ENCODE data around the gene TMEM63A. TPM values are rescaled to one million over a fixed set of nuclear protein-coding genes. Genes with fewer than 3 reads are reported as not detected.

Gene TMEM63A
- total RNA-seq, 1 experiment from 2014 or later = 93.9 TPM

DNA sequence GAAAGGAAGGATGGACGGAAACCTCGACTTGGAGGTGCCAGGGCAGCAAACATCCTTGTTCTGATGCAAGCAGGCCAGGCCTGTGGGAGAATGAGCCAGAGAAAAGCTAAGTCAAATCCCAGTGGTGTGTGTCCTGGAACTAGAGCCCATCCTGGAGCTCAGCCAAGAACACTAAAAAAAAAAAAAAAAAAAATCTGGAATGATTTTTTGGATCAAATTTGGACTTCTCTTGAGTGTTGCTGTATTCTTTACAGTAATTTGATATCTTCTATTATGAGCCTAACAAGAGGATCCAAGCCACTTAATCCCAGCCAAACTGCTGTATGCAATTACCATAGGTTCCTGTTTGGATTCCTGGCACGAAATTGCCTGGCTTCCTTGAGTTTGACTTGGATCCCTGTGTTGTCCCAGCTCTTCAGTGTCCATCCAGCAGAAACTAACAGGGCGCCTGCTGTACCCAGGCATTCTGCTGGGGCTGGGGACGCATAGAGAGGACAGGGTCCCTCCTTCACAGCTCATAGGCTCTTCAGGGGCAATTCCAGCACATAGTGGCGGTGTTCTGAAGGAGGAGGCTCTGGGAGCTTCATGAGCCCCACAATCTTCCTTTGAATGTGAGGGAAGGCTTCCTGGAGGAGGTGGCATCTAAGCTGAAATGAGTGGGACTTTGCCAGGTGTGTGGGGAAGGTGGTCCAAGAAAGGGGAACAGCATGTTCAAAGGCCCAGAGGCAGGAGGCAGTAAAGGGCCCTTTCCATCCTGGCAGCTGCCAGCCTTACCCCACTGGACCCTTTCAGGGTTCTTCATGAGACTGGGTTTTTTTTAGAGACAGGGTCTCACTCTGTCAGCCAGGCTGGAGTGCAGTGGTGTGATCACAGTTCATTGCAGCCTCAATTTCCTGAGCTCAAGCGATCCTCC lies 47.5 kb downstream of the TMEM63A start:
- Mint-ChIP-seq H3K9me3 (ENCODE audit: unreplicated experiment) (no peaks in the 10 kb centered on the region), H3K27ac (ENCODE audit: unreplicated experiment) (no peak overlapping the region), H3K27me3 (ENCODE audit: insufficient read depth, unreplicated experiment) (no peaks in the 10 kb centered on the region), H3K4me1 (ENCODE audit: low read depth, unreplicated experiment) (no peaks in the 10 kb centered on the region), H3K4me3 (ENCODE audit: unreplicated experiment) (no peak overlapping the region), H3K36me3 (ENCODE audit: insufficient read depth, unreplicated experiment) (peaks cover 38% of the 10 kb centered on the region)
- no peak for DNase-seq
- no peaks in the 10 kb centered on the region for H3K4me1 ChIP-seq
- peaks cover 2% of the 10 kb centered on the region for H3K36me3 ChIP-seq (ENCODE audit: control insufficient read depth, insufficient read depth, low read length)
- CTCF ChIA-PET = no interaction called here
- H3K27me3 ChIP-seq (replicated peaks; ENCODE audit: control insufficient read depth, insufficient read depth, low read length) = no peaks in the 10 kb centered on the region
- intact Hi-C loops (cut with micrococcal nuclease; ENCODE audit: unreplicated experiment) = no loop called here
- POLR2A ChIA-PET = interaction anchor here (0.6 kb wide), 1 partner anchor 39 kb away, joined by 3 read pairs; no protein-coding TSS in a partner anchor
- no peak overlapping the region for H3K4me3 ChIP-seq (ENCODE audit: low read depth, low read length)
- H3K9me3 ChIP-seq = no peaks in the 10 kb centered on the region
- BruUV-seq (replicated peaks) = no TSS peak
- TF ChIP-seq, protein P1, sequence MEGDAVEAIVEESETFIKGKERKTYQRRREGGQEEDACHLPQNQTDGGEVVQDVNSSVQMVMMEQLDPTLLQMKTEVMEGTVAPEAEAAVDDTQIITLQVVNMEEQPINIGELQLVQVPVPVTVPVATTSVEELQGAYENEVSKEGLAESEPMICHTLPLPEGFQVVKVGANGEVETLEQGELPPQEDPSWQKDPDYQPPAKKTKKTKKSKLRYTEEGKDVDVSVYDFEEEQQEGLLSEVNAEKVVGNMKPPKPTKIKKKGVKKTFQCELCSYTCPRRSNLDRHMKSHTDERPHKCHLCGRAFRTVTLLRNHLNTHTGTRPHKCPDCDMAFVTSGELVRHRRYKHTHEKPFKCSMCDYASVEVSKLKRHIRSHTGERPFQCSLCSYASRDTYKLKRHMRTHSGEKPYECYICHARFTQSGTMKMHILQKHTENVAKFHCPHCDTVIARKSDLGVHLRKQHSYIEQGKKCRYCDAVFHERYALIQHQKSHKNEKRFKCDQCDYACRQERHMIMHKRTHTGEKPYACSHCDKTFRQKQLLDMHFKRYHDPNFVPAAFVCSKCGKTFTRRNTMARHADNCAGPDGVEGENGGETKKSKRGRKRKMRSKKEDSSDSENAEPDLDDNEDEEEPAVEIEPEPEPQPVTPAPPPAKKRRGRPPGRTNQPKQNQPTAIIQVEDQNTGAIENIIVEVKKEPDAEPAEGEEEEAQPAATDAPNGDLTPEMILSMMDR (IDR thresholded peaks at IDR 0.05; ENCODE audit: insufficient read depth in 1 of 2, low read depth in 1 of 2, low read length in 1 of 2, severe bottlenecking in 1 of 2, unreplicated experiment in 1 of 2) = no peak

DNA sequence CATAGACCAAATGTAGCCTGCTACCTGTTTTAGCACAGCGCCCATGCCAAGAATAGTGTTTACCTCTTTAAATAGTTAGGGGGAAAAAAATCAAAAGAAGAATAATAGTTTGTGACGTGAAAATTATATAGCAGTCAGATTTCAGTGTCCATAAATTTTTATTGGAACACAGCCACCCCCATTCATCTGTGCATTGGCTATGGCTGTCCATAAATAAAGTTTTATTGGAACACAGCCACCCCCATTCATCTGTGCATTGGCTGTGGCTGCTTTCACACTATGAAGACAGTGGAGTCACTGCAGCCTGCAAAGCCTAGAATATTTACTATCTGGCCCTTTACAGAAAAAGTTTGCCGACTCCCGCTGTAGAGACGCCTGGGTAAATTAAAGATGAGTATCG lies 51.3 kb downstream of the TMEM63A start:
- no peak overlapping the region for H3K27ac Mint-ChIP-seq (ENCODE audit: unreplicated experiment)

DNA sequence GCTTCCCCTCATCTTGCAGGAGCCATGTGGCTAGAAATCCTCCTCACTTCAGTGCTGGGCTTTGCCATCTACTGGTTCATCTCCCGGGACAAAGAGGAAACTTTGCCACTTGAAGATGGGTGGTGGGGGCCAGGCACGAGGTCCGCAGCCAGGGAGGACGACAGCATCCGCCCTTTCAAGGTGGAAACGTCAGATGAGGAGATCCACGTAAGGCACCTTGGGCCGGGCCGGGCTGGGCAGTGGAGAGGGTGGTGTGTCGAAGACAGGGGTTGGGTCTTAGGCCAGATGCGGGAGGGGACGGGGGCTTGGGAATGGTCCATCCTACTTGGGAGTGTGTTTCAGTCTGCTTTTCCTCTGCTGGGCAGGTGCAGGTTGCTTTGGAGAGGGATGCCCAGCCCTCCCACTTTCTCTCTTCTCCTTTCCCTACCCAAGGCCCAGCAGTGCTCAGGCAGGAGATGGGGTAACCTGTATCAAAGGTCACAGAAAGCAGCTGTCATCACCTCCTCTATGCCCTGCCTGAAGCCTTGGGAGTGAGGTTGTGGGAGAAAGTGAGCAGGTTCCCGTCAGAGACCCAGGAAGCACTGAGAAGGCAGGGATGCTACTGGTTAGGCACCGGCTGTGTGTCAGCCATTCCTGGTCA lies 53.4 kb downstream of the TMEM63A start:
- Histone ChIP-seq H3K4me3 (ENCODE audit: low read depth, low read length) (no peak overlapping the region), H3K36me3 (ENCODE audit: control insufficient read depth, insufficient read depth, low read length) (no peaks in the 10 kb centered on the region; the same call in 1 of the 2 replicates), H3K27me3 (replicated peaks; ENCODE audit: control insufficient read depth, insufficient read depth, low read length) (no peaks in the 10 kb centered on the region), H3K4me1 (peaks cover 15% of the 10 kb centered on the region), H3K9me3 (no peaks in the 10 kb centered on the region)
- Mint-ChIP-seq H3K27me3 (ENCODE audit: insufficient read depth, unreplicated experiment) (no peaks in the 10 kb centered on the region), H3K4me3 (ENCODE audit: unreplicated experiment) (no peak overlapping the region), H3K27ac (ENCODE audit: unreplicated experiment) (no peak overlapping the region), H3K9me3 (ENCODE audit: unreplicated experiment) (no peaks in the 10 kb centered on the region), H3K36me3 (ENCODE audit: insufficient read depth, unreplicated experiment) (peaks cover 23% of the 10 kb centered on the region), H3K4me1 (ENCODE audit: low read depth, unreplicated experiment) (peaks cover 7% of the 10 kb centered on the region)
- TF ChIP-seq, protein P1 (IDR thresholded peaks at IDR 0.05; ENCODE audit: insufficient read depth in 1 of 2, low read depth in 1 of 2, low read length in 1 of 2, severe bottlenecking in 1 of 2, unreplicated experiment in 1 of 2) = no peak
- ChIA-PET CTCF (interaction anchor here (0.7 kb wide), 1 partner anchor 19 kb away, joined by 3 read pairs; the partner anchor contains the start of gene EPHX1), POLR2A (no interaction called here)
- peak in 1 of 2 experiments; percentile 23 for DNase-seq
- BruUV-seq (replicated peaks) = no TSS peak
- intact Hi-C loops (cut with micrococcal nuclease; ENCODE audit: unreplicated experiment) = no loop called here

More for the DNA sequence above, 51.3 kb downstream of the TMEM63A start:
- Histone ChIP-seq H3K4me1 (peaks cover under 1% of the 10 kb centered on the region; the same call in 1 of the 2 replicates), H3K36me3 (ENCODE audit: control insufficient read depth, insufficient read depth, low read length) (no peaks in the 10 kb centered on the region; the same call in 1 of the 2 replicates), H3K4me3 (ENCODE audit: low read depth, low read length) (no peak overlapping the region), H3K9me3 (no peaks in the 10 kb centered on the region), H3K27me3 (replicated peaks; ENCODE audit: control insufficient read depth, insufficient read depth, low read length) (no peaks in the 10 kb centered on the region)
- POLR2A ChIA-PET = no interaction called here
- H3K9me3 Mint-ChIP-seq (ENCODE audit: unreplicated experiment) = no peaks in the 10 kb centered on the region
- BruUV-seq (replicated peaks) = no TSS peak
- CTCF ChIA-PET = no interaction called here
- TF ChIP-seq, protein P1 (IDR thresholded peaks at IDR 0.05; ENCODE audit: insufficient read depth in 1 of 2, low read depth in 1 of 2, low read length in 1 of 2, severe bottlenecking in 1 of 2, unreplicated experiment in 1 of 2) = no peak
- peaks cover 35% of the 10 kb centered on the region for H3K36me3 Mint-ChIP-seq (ENCODE audit: insufficient read depth, unreplicated experiment)
- intact Hi-C loops (cut with micrococcal nuclease; ENCODE audit: unreplicated experiment) = no loop called here
- no peak for DNase-seq
- no peaks in the 10 kb centered on the region for H3K4me1 Mint-ChIP-seq (ENCODE audit: low read depth, unreplicated experiment)
- H3K27me3 Mint-ChIP-seq (ENCODE audit: insufficient read depth, unreplicated experiment) = no peaks in the 10 kb centered on the region
- no peak overlapping the region for H3K4me3 Mint-ChIP-seq (ENCODE audit: unreplicated experiment)
